ENCODE data around the gene PPP4R2.

DNA sequence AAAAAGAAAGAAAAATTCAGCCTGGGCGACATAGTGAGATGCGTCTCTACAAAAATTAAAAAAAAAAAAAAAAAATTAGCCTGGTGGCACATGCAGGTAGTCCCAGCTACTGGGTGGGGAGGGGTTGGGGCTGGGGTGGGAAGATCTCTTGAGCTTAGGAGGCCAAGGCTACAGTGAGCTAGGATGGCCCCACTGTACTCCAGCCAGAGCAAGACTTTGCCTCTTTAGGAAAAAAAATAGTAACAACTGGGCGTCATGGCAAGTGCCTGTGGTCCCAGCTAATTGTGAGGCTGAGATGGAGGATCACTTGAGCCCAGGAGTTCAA lies 23.9 kb upstream of the PPP4R2 start:
- TF ChIP-seq, protein P1, sequence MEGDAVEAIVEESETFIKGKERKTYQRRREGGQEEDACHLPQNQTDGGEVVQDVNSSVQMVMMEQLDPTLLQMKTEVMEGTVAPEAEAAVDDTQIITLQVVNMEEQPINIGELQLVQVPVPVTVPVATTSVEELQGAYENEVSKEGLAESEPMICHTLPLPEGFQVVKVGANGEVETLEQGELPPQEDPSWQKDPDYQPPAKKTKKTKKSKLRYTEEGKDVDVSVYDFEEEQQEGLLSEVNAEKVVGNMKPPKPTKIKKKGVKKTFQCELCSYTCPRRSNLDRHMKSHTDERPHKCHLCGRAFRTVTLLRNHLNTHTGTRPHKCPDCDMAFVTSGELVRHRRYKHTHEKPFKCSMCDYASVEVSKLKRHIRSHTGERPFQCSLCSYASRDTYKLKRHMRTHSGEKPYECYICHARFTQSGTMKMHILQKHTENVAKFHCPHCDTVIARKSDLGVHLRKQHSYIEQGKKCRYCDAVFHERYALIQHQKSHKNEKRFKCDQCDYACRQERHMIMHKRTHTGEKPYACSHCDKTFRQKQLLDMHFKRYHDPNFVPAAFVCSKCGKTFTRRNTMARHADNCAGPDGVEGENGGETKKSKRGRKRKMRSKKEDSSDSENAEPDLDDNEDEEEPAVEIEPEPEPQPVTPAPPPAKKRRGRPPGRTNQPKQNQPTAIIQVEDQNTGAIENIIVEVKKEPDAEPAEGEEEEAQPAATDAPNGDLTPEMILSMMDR (IDR thresholded peaks at IDR 0.05 in 8 of 11, conservative IDR thresholded peaks at IDR 0.05 in 3 of 11): no peak
- TF ChIP-seq POLR2AphosphoS5 (IDR thresholded peaks at IDR 0.05): no peak
- TF ChIP-seq POLR2A (IDR thresholded peaks at IDR 0.05): no peak
